Erythroblast (primary cell): ENCODE data around the gene FLAD1.

Source experiments
- GATA1 ChIP-seq: IDR thresholded peaks from 2 replicates; pipeline ENCODE4 v1.6.1; 2011; ENCODE audit warnings: low read depth, mild to moderate bottlenecking, control low read depth, low read length, moderate library complexity
- POLR2A ChIP-seq: IDR thresholded peaks from 2 replicates; pipeline ENCODE4 v1.6.1; 2011; ENCODE audit warnings: mild to moderate bottlenecking, low read length

- TF ChIP-seq POLR2A (no peak), GATA1 (no peak)
Measured at GRCh38 chr1:154992721-154993571, 9.8 kb downstream of the FLAD1 start.
